Hindlimb muscle (tissue), 1 donor: ENCODE data around the gene MLPH. TPM values are rescaled to one million over a fixed set of nuclear protein-coding genes. Genes with fewer than 3 reads are reported as not detected.
"Not testable (repeated sequence)": the region's sequence is repeated elsewhere in the genome, so short reads cannot be mapped to it uniquely, and the experiment has no call there.

Source experiments
- DNase-seq: peaks from one replicate; pipeline ENCODE4 v3.0.0-alpha.2; 2013
- polyA plus RNA-seq: library from polyadenylated mRNA; unstranded; fragments of 120-200 nt; gene quantifications from one replicate; pipeline ENCODE4 v1.2.1, GENCODE V29; 2013; ENCODE audit not compliant: insufficient read length

MLPH gene
- polyA plus RNA-seq, 1 donor: 0.85 TPM

DNA sequence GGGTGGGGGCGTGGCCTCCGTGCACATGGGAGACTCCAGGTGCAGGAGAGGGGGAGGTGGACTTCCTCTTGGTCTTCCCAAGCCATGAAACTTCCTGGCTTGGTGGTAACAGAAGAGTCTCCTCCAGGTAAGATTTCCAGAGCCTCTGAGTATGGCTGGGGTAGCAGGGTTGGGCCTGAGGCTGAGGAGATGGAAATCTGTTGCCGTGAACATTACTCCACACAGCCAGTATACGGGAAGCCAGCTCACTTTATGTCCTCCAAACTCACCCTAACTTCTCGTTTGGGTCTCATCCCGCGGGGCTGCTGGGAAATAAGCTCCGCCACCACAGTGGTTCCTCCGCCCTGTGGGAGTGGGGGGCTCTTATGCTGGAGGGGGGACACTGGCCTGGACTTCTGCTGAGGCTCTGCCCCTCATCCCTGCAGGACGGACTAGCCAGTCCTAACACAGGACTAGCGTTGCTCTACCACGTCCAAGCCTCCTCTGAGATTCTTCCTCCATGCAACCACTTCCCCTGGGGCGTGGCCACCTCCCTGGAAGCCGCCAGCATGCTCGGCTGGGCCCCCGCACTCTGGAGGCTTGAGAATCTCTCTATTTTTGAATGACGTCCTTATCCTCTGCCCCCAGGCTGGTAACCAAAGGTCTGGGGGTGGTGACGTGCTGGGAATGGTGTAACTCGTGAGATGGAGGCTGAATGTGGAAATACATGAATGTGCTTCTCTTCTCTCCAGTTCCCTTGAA lies 104.3 kb downstream of the MLPH start:
- no peak for DNase-seq

- DNase-seq: no peak
These were observed 105.5 kb downstream of the MLPH start for GRCh38 chr2:237592425-237592980.

- DNase-seq: no peak
These were observed 106.0 kb downstream of the MLPH start for GRCh38 chr2:237593036-237593435.

DNA sequence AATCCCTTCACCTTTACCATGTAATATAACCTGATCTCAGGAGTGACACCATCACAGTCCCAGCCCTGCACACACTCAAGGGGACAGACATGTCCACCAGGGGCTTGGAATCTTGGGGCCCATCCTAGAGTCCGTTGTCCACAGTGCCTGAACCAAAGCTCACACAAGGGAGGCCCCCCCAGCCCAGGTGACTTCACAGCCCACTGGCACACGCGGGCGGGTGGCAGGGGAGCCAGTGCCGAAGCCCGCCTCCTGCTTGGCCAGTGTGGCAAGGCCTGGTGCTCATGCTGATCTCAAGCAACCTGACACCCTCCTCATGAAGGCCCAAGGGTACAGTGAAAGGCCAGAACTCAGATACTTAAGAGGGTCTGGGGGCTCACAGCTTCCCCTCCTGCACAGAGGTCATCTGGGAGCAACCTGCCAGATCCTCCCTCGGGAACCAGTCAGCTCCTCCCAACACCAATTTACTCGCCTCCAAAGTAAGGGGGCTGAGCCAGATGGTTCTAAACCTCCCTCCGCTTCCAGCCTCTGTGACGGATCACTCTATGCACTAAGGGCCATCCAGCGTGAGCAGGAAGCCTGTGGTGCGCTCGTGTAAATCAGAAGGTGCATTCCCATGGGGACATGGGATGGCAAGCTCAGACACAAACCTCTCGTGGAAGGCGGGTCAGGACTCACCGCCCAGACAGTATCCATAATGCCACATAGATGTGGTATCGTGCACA lies 106.7 kb downstream of the MLPH start:
- no peak for DNase-seq

GRCh38 chr2:237594514-237594871 lies 107.4 kb downstream of the MLPH start:
- no peak for DNase-seq

GRCh38 chr2:237595829-237596519 lies 108.9 kb downstream of the MLPH start:
- DNase-seq: not testable (repeated sequence)

DNA sequence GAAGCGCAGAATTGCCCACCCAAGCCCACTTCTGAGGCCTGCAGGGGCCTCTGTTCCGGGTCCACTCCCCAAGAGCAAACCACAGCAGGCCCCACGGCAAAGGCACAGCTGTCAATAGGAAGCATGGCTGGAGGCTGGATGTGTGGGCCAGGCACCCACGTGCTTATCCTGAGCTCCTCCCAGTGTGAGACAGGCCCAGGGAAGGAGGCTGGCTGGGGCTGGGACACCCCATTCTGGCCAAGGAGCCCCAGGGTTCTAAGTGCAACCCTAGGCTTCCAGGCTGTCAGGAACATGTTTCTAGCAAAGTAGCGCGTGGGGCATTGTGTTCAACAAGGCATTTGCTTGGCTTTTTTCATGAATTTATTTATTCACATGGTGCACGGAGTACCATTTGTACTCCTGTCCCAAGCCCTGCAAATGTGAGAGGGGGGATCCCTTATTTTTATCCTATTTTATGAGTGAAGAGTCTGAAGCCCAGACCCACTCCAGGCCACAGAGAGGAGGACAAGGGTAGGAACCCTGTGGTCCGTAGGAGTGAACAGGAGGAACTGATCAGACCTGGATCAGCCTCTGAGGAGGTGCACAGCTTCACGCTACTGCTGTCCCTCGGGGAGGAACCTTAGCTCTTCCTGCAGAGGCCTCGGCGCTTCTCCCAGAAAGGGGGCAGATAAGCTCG lies 109.6 kb downstream of the MLPH start:
- no peak for DNase-seq

DNA sequence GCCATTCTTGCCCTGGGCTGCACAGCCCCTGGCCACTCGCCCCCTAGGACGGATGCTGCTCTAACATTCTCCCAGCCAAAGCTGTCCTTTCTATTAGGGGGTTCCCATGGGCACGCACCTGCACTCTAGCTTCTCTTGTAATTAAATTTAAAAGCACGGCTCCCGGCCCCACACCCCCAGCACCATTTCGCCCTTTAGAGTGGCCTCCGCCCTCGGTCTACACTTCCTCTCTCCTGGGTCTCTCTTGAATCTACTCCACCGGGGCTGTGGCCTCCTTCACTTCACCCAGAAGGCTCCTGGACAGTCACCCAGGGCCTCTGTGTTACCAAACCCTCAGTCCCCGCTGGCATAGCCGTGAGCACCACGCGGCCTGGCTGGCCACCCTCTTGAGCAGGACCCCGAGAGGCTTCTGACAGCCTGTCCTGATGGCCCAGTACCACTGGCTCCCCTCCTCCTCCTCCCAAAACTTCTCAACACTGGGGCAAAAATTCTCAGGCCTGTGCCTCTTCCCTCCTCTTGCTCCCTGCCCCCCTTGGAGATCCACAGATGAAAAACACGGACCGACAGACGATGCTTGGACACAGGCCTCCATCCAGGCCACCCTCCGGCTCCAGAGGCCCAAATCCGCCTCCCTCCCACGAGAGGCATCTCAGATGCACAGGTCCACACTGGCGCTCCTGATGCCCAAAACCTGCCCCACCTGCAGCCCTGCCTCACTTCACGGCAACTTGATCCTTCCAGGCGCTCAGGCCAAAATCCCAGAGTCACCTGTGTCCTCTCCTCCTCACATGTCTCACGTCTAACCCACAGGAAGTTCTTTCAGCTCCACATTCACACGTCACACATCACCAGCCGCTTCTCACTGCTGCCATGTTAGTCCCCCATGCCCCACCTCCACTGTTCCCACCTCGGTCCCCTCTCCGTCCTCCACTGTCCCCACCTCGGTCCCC lies 110.4 kb downstream of the MLPH start:
- DNase-seq: no peak

DNA sequence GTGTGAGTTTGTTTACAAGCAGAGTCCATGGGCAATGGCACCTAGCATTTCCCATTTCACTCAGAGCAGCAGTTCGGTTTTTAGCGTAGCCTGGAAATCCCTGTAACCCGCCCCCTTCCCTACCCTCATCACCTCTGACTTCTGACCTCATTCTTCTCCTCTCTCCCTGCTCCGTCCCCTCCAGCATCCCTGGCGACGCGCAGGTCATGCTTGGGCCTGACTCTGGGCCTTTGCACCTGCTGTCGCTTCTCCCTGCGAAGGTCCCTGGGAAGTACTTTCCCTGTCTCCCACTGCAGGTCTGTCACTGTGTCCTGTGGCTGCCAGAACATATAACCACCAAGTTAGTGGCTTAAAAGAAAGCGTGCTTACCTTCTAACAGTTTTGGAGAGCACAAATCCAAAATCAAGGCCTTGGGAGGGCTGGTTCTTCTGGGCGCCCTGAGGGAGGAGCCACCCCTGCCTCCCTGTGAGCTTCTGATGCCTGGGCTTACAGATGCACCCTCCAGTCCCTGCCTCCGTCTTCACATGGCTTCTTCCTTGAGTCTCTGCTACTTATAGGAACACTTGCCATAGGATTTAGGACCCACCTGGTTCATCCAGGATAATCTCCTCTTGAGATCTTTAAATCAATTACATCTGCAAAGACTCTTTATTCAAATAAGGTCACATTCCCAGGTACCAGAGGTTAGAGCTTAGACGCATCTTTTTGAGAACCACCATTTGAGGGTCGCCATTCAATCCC lies 111.6 kb downstream of the MLPH start:
- no peak for DNase-seq

GRCh38 chr2:237599465-237600110 lies 112.5 kb downstream of the MLPH start:
- no peak for DNase-seq

- DNase-seq: peak; percentile 69
These were observed 113.3 kb downstream of the MLPH start for GRCh38 chr2:237600205-237600846.

DNA sequence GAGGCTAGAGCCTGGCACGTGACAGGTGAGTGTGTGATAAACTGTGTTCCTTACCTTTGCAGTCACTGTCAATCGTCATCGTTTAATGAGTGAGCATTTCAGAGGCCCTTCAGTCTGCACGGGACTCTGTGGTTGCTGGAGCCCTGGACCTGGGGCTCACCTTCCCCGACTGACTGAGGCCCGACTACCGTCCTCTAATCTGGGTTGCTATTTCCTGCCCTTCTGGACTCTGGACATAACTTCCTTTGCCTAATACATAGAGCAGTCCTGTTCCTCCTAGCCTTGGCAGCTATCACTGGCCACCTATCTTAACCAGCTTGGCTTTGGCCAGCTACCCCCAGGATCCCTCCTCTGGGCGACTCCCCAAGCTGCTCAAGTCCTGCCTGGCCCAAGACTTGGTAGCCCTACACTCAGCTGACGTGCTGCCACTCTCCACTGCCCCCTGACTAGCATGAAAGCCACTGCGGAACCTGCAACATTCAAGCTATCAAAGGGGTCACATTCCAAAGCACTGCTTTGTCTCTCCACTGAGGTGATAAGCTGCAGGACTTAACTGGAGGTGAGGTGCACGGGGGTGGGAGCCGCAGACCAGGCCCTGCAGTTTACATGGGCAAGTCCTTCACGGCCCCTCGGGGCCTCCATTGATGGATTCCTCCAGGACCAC lies 114.5 kb downstream of the MLPH start:
- DNase-seq: no peak

- DNase-seq: no peak
These were observed 115.4 kb downstream of the MLPH start for GRCh38 chr2:237602409-237602808.

DNA sequence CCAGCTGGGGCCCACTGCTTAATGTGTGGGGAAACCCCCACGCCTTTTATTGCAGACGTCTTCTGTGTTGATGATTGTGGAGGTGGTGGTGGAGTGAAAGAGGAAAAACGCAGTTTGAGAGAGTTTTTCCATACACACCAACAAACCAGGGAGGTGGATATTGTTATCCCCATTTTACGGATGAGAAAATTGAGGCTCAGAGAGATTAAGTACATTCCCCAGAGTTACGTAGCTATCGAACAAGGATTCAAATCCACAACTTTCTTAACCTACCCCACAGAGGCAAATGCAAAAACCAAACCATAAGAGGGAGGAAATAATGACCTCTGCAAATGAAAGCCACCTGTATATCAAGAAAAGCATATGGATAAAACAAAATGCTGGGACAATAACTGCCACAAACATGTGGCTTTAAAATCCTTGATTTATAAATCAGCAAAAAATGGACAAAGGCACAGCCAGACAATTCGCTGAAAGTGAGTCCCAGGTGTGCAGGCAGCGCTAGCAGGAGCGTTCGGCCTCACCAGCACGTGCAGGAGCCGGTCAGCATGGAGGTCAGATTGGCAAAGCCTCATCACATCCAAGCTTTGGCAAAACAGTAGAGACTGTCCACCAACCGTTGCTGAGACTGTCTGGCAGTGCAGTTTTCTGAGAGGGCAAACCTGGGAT lies 116.1 kb downstream of the MLPH start:
- DNase-seq: no peak

- DNase-seq: peak; percentile 66
These were observed 116.8 kb downstream of the MLPH start for GRCh38 chr2:237603718-237604362.

DNA sequence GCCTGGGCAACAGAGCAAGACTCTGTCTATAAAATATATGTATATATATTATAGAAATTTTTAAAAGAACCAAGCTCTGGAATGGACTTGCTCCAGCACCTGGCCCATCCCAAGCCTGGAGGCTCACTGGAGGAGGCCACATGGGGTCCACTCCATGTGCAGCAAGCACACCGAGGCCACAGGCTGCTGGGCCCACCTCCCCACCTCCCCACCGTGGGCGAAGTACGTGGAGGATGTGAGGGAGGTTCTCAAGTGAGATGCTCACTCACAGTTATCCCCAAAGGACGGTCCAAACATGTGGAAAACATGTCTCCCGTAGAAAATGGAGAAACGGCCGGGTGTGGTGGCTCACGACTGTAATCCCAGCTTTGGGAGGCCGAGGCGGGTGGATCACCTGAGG lies 117.3 kb downstream of the MLPH start:
- DNase-seq: no peak
